Measurements from ENCODE around the gene DCC.

DNA sequence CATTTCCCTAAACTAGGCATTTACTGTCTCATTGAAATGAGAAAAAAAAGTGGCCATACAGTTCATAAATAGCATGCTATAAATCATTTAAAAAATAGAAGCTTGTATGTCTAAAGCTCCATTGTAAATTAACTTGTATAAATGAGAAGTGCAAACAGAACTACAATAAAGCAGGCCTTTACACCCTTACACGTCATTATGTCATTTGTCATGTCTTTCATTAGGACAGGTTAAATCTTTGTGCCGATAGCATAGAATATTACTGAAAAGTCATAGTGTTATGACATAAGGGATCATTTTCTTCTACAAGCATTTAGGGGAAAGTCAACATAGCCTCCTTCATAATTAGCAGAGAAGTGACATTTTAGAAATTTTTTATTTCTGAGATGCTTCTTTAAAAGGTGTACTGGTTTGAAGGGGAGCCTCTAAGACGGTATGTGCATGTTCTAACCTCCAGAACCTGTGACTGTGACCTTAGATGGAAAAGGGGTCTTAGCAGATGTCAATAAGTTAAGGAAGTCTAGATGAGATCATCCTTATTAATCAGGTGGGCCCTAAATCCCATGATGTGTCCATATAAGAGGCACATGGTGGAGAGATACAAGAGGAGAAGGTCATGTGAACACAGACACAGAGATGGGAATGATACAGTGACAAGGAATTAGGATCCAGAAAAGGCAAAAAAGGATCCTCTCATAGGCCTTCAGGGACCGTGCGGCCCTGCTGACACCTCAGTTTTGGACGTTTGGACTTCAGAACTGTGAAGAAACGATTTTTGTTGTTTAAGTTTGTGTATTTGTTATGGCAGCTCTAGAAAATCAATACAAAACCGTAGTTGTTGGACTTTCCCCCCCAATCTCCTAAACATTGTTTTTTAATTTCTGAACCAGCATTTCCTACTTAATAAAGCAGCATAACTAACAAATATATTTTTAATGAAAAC lies 1020.8 kb downstream of the DCC start:
- no peak for TF ChIP-seq EZH2phosphoT487 (IDR thresholded peaks at IDR 0.05; ENCODE audit: insufficient read depth, low read depth)
- TF ChIP-seq EZH2 (IDR thresholded peaks at IDR 0.05; ENCODE audit: insufficient read depth, poor library complexity, severe bottlenecking), result no peak
